Measurements from ENCODE around the gene KAZN.

KAZN gene

DNA sequence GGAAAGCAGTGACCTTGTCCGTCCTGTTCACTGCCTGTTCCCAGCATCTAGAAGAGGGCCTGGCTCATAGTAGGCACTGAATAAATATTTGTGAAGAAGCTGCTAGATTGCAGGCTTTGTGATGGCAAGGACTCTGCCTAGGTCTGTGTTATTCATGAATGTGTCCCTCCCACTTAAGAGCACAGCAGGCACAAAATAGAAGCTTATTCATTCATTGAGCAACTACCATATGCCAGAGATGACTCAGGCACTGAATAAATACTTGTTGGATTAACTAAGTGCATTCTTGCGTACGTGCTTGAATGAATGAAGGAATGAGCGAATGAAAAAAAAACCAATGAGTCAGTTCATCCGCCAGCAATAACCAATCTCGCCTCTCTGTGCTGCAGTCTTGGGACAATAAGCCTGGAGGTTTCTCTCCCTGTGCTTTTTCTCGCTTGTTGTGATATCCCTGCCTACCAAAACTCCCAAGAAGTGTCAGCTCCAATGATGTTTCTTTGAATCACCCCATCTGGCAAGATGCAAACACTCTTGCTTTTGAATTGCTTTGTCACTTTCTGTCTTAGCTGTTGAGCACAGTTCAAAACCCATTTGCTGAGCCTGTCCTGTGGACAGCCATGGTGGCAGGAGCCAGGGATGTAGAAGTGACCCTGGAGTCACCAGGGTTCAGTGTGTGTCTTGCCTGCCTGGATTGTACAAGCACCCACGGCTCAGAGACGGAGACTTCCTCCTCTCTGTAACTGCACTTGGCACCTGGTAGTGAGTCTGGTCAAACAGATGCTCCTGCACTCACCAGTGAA lies 143.9 kb downstream of the KAZN start:
- DNase-seq (ENCODE audit: low read depth) = peak; percentile 98

DNA sequence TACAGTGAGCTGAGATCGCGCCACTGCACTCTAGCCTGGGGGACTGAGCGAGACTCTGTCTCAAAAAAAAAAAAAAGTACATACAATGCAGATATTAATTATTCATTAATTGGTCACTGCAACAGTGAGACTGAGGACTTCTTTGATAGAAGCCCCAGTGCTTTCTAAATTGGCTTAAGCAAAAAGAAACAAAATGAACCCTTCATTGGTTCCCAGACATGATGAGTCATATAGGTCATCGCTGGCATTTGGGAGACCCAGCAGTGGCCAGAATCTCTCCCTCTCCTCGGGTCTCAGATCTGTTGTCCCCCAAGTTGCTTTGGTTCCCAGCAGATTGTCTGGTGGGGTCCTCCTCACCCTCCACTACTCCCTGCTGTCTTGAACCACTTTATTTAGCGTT lies 144.9 kb downstream of the KAZN start:
- no peak for DNase-seq (ENCODE audit: low read depth)

DNA sequence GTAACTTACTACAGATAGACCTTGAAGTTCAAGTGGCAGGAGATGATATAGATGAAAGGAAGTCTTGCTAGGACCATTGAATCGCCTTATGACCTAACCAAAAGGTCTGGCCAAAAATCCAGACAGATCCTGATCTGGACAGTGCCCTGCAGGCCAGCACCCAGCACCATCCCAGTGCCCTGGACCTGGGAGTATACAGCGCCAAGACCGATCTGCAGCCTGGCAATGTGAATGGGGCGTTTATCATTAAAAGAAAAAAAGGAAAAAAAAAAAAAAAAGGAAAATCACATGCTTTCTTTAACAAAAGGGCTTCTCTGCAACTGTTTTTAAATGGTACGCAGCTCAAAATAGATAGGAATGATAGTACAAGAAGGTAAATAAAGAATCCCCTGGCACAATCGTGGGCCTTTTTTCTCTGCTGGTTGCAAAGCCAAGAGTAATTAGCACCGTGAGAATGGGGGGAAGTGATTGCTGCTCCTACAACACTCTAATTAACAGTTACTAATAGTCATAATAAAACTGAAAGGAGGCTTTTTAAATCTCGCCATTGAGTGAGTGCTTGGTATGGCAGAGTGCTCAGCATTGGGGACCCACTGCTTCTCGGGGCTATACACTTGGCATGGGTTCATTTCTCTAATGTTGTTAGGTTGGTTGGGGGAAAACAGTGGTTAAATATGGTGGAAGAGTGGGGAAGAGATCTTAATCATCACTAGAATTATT lies 146.7 kb downstream of the KAZN start:
- DNase-seq (ENCODE audit: low read depth) = no peak

DNA sequence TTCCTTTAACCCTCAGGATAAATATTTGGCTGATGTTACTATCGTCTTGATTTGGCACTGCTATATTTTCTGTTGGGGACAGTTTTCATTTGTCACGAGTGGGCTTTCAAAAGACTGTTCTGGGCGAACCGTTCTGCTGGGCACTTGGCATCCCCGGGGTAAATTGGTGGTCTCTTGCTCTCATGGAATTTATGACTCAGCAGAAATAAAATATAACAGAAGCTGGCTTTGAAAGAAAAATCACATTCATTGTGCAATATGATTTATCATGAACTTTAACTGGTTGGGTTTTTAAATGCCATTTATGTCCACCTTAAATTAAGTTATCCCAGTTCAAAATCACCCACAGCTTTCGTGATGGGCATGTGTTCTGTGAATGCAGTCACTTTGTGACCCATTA lies 147.3 kb downstream of the KAZN start:
- DNase-seq (ENCODE audit: low read depth) = no peak

GRCh38 chr1:14746393-14746792 lies 147.9 kb downstream of the KAZN start:
- no peak for DNase-seq (ENCODE audit: low read depth)

GRCh38 chr1:14748151-14748550 lies 149.7 kb downstream of the KAZN start:
- DNase-seq (ENCODE audit: low read depth) = no peak

- DNase-seq (ENCODE audit: low read depth) = no peak
Observed at GRCh38 chr1:14748977-14749376, 150.5 kb downstream of the KAZN start.

DNA sequence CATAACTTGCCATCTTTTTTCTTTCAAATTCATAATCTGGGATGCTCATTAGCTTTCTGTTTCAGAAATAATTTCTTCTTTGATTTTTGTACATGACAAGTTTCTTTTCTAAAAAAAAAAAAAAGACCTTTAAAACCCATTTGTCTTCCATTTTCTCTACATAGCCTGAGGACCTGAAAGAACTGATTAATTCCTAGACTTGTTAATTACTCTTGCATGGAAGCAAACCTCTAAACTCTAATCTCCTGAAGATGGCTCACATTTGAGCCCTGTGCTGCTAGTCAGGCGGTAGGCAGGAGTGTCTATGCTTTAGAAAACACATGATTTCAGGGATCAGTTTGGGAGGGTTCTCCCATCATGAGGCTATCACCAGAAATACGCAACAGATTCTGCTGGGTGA lies 152.0 kb downstream of the KAZN start:
- no peak for DNase-seq (ENCODE audit: low read depth)

DNA sequence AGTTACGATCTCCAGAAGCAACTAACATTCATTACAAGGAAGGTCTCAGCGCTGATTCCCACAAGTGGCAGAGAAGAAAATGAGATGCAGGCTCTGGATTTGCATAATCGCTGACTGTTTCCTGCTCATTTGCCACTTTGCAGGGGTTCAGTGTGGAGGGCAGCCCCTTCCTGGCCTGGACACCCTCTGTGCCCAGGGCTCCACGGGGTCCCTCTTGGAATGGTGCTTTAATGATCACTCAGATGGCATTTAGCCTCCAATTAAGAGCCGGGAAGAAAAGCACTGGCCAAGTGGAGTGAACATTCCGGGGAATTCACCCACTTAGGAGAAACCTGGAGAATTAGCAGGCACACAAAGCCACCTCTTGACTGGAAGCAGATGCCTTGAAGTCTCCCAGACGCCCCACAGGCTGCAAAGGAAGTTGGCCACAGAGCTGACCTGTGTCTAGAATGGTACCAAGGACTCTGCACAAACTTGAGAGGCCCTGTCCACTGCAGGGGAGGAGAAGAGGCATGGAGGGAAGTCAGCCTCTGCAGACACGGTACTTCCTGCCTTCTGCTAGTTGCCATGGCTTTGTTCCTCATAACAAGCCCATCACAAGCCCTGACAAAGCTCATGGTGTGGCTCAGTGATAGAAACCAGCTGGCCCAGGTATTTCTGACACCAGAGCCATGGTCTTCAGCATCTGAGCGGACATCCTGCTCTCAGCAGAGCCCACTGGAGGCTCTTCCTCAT lies 157.2 kb downstream of the KAZN start:
- no peak for DNase-seq (ENCODE audit: low read depth)

DNA sequence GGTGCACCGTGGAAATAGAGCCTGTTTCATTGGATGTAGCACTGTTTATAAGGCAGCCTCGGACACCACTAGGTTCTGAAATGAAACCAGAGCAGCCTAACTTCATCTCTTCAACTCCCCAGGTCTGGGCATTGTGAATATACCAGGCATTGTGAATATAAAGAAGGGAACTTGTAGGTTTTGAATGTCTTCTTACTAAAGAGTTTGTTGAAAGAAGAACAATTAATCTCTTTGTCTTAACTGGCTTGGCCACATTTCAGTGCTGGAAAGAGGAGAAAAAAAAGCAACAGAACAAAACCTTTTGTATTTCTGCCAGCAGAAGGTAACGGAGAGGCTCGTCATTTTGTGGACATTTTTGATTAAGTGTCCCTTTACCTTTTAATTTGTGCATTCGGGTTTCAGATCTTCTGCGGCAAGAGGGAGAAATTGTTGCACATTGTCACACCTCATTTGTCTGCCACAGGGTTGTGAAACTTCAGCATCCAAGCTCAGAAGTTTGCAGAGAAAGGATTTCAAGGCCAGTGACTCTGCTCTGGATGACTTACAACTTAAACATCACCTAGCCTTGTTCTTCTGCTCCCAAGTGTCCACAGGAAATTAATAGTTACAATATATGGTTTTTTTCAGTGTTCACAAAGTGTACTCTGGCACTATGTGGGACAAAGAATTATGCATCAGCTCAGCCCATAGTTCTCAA lies 158.3 kb downstream of the KAZN start:
- DNase-seq (ENCODE audit: low read depth) = no peak

GRCh38 chr1:14757286-14757625 lies 158.8 kb downstream of the KAZN start:
- DNase-seq (ENCODE audit: low read depth) = no peak

GRCh38 chr1:14759042-14759818 lies 160.7 kb downstream of the KAZN start:
- no peak for DNase-seq (ENCODE audit: low read depth)

DNA sequence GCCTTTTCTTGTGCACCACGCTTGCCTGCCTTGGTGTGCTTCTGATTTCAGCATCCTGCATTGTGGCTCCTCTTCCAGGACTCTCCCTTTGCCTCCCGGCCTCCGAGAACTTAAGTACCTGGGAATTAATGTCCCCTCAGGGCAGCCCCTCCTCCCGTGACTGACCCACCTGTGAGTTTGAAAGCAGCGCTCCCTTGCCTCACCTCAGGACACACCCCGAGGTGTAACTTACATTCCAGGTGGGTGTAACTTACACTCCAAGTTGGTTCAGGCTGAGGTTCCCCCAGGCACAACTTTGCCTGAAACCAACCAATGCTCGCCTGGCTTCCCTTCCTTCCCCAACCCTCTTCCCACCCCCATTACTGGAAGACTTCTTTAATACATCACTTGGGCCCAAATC lies 161.4 kb downstream of the KAZN start:
- DNase-seq (ENCODE audit: low read depth) = no peak

GRCh38 chr1:14760780-14761179 lies 162.3 kb downstream of the KAZN start:
- DNase-seq (ENCODE audit: low read depth) = no peak

GRCh38 chr1:14761291-14762153 lies 163.0 kb downstream of the KAZN start:
- no peak for DNase-seq (ENCODE audit: low read depth)

DNA sequence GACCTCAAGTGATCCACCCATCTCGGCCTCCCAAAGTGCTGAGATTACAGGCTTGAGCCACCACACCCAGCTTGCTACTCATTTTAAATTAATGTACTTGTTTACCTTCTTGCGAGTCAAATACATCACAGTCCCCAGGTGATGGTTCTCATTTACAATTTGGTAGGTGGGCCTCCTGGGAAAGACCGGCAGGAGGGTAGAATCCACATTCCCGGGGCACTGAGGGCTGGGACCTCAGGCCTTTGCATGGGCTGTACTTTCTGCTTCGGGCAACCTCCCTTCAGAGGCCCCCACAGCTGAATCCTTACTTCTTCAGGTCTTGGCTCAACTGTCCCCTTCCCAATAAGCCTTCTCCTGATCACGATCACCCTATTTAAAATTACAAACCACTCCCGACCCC lies 165.5 kb downstream of the KAZN start:
- no peak for DNase-seq (ENCODE audit: low read depth)

GRCh38 chr1:14765773-14766172 lies 167.3 kb downstream of the KAZN start:
- DNase-seq (ENCODE audit: low read depth) = no peak

DNA sequence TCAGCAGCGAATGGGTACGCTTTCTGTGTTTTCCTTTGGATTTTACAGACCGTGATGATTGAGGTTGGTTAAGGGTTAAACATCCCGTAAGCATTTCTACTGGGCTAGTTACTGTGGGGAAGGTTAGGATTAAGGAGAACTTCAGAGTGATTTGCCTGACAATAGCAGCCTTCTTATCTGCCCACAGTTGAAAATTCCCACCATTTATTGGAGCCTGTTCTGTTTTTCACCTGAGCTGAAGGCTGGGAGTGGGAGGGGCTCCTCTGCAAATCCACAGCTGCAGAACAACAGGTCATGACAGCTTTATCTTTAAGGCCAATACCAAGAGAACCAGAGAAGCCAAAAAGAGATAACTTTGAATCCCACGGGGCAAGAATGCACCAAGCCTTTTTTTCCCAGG lies 168.6 kb downstream of the KAZN start:
- no peak for DNase-seq (ENCODE audit: low read depth)

DNA sequence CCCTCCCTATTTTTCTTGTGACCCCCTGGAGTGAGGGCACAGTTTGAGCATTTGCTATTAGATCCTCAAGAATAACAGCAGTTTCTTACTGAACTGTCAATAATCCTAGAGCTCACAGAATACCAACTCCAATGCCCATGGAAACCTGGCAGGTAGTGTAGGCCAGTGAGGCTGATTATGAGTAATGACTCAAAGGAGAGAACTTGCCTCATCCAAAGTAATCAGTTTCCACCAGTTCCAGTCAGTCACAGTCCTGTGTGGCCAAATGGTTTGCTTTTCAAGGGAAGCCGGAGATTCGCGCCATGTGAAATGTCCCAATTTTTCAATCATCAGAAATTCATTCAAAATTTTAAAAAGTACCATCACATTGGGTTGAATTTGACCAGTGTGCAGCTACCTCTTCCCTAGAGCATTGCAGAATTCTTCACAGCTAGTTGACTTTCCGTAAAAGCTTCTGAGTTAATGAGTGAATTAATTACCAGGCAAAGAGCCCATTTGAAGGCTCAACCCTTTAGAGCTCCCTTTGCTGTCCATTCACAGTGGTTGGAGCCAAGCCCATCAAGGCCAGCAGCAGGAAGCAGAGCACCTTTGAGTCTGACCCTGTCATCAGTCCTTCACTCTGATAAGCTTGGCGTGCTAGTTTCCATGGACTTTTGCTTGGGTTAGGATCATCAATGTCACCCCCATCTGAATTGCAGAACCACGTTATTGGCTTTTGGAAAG lies 170.3 kb downstream of the KAZN start:
- no peak for DNase-seq (ENCODE audit: low read depth)
